PFSK-1 (cell line): Measurements from ENCODE around the gene GFAP.

Experiments used
- FOXP2 ChIP-seq: optimal IDR thresholded peaks from 2 replicates; pipeline ENCODE3; 2011; ENCODE audit warnings: borderline replicate concordance, control low read depth, inconsistent platforms; ENCODE audit not compliant: insufficient read depth; ENCODE audit errors: extremely low read length, extremely low read depth
- POLR2AphosphoS5 ChIP-seq: IDR thresholded peaks from 2 replicates; pipeline ENCODE4 v1.6.1; 2012; ENCODE audit warnings: low read depth, mild to moderate bottlenecking, control low read depth, low read length, moderate library complexity
- REST ChIP-seq, 2 experiments: IDR thresholded peaks; 2 replicates each; pipeline versions ENCODE4 v1.6.1 to v1.8.0; 2011 to 2012; ENCODE audit warnings: low read depth in 2 of 2, low read length in 2 of 2, control low read depth in 1 of 2, inconsistent platforms in 1 of 2, mild to moderate bottlenecking in 1 of 2, moderate library complexity in 1 of 2; ENCODE audit not compliant: insufficient read depth in 1 of 2
- SIN3A ChIP-seq: IDR thresholded peaks from 2 replicates; pipeline ENCODE4 v1.6.1; 2012; ENCODE audit warnings: mild to moderate bottlenecking, low read length, moderate library complexity, borderline replicate concordance; ENCODE audit not compliant: insufficient read depth
- TAF1 ChIP-seq: IDR thresholded peaks from 2 replicates; pipeline ENCODE4 v1.6.1; 2012; ENCODE audit warnings: low read length, control low read depth, borderline replicate concordance; ENCODE audit not compliant: insufficient read depth

The GFAP gene

GRCh38 chr17:44920565-44920940, 5.3 kb upstream of the GFAP start:
- no peak for TF ChIP-seq FOXP2
- no peak for TF ChIP-seq TAF1
- no peak for TF ChIP-seq SIN3A
- no peak for TF ChIP-seq POLR2AphosphoS5
- no peak for TF ChIP-seq REST (IDR thresholded peaks at IDR 0.05; ENCODE audit: insufficient read depth in 1 of 2, low read depth in 2 of 2, low read length in 2 of 2)

GRCh38 chr17:44919885-44920564, 4.7 kb upstream of the GFAP start:
- TF ChIP-seq REST (IDR thresholded peaks at IDR 0.05; ENCODE audit: insufficient read depth in 1 of 2, low read depth in 2 of 2, low read length in 2 of 2) (no peak), FOXP2 (peak; percentile 59)

GRCh38 chr17:44919411-44919810, 4.1 kb upstream of the GFAP start:
- TF ChIP-seq SIN3A: no peak
- no peak for TF ChIP-seq REST (IDR thresholded peaks at IDR 0.05; ENCODE audit: insufficient read depth in 1 of 2, low read depth in 2 of 2, low read length in 2 of 2)
- TF ChIP-seq POLR2AphosphoS5: no peak
- no peak for TF ChIP-seq TAF1
- TF ChIP-seq FOXP2: no peak

- TF ChIP-seq POLR2AphosphoS5 (no peak), TAF1 (no peak), FOXP2 (no peak), REST (IDR thresholded peaks at IDR 0.05; ENCODE audit: insufficient read depth in 1 of 2, low read depth in 2 of 2, low read length in 2 of 2) (no peak), SIN3A (no peak)
These were observed 2.7 kb upstream of the GFAP start for GRCh38 chr17:44918006-44918405.

GRCh38 chr17:44917456-44917855, 2.2 kb upstream of the GFAP start:
- TF ChIP-seq SIN3A (no peak), TAF1 (no peak), POLR2AphosphoS5 (no peak), REST (IDR thresholded peaks at IDR 0.05; ENCODE audit: insufficient read depth in 1 of 2, low read depth in 2 of 2, low read length in 2 of 2) (no peak), FOXP2 (no peak)
